BLaER1 treated with 17β-estradiol and CSF1 and Interleukin-3, amounts not matched to agents 10 nM and 100 nM (cell line): Measurements from ENCODE around the gene CNPY1.

Experiments used
- H3K27ac ChIP-seq, 11 experiments: shearing (Covaris generic); formaldehyde crosslinking; 2 replicates each; pipeline ENCODE4 v1.8.1; 2022
- H3K27me3 ChIP-seq, 11 experiments: shearing (Covaris generic); formaldehyde crosslinking; 2 replicates each; pipeline ENCODE4 v1.8.1; 2022
- H3K36me3 ChIP-seq, 11 experiments: shearing (Covaris generic); formaldehyde crosslinking; 2 replicates each; pipeline ENCODE4 v1.8.1; 2022
- H3K4me1 ChIP-seq, 10 experiments: shearing (Covaris generic); formaldehyde crosslinking; 2 replicates each; pipeline ENCODE4 v1.8.1; 2022
- H3K4me2 ChIP-seq, 11 experiments: shearing (Covaris generic); formaldehyde crosslinking; 2 replicates each; pipeline ENCODE4 v1.8.1; 2022
- H3K4me3 ChIP-seq, 10 experiments: shearing (Covaris generic); formaldehyde crosslinking; 2 replicates each; pipeline ENCODE4 v1.8.1; 2022
- H3K9ac ChIP-seq, 11 experiments: shearing (Covaris generic); formaldehyde crosslinking; 2 replicates each; pipeline ENCODE4 v1.8.1; 2022
- H3K9me3 ChIP-seq, 11 experiments: shearing (Covaris generic); formaldehyde crosslinking; replicated peaks in 1 of 11; 2 replicates each; pipeline ENCODE4 v1.8.1; 2022
- H4K20me1 ChIP-seq, 11 experiments: shearing (Covaris generic); formaldehyde crosslinking; 2 replicates each; pipeline ENCODE4 v1.8.1; 2022
- Cebpa-rat ChIP-seq, 11 experiments: shearing (Covaris generic); IDR thresholded peaks; 2 replicates each; pipeline ENCODE4 v1.8.1; 2022

Gene CNPY1

DNA sequence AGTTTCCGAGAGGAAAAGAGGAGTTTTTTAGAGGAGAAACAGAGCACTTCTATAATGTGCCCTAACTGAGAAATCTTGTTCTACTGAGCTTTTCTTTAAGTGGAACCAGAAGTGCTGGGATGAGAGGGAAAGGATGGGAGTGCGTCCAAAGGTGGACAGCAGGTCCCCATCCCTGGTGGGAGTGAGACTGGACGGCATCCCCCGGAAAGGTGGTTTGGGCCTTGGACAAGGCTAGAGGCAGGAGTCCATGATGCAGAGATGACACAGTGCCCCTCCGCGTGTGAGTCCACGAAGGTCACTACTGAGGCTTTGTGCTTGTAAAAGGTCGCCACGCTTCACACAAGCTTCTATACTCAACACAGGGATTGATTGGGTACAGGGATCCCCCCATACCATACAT is 94.5 kb downstream of the CNPY1 start:
- no peak for TF ChIP-seq Cebpa-rat (IDR thresholded peaks at IDR 0.05)
- peaks cover 100% of the 10 kb centered on the region in 11 experiments for H3K27me3 ChIP-seq

More for the DNA sequence above, 94.5 kb downstream of the CNPY1 start:
- no peak overlapping the region for H3K9ac ChIP-seq
- no peaks in the 10 kb centered on the region for H3K36me3 ChIP-seq
- H4K20me1 ChIP-seq, result peaks cover 0 to 92% (median 72%) of the 10 kb centered on the region in 11 experiments; a peak in 17 of 22 replicates
- no peak overlapping the region for H3K4me3 ChIP-seq
- H3K9me3 ChIP-seq, result peaks cover 3 to 31% (median 9%) of the 10 kb centered on the region in 11 experiments; a peak in 21 of 22 replicates
- no peak overlapping the region for H3K4me2 ChIP-seq
- H3K27ac ChIP-seq, result no peak overlapping the region
- peaks cover 0 to 1% (median 0%) of the 10 kb centered on the region in 10 experiments; a peak in 1 of 20 replicates for H3K4me1 ChIP-seq
